Stimulated activated CD8-positive, alpha-beta memory T cell treated with anti-CD3 and anti-CD28 coated beads, Interleukin-12 subunit alpha, Interleukin-12 subunit beta, amount 100 ng/mL, for 24 hours (primary cell): ENCODE data around the gene AP4M1.
A peak's percentile ranks its signal among the peaks of the same experiment; 100 is the strongest.

ENCODE experiments used
- DNase-seq: peaks from one replicate; pipeline ENCODE4 v3.0.0-alpha.2; 2020; ENCODE audit errors: extremely low read depth

The AP4M1 gene

DNA sequence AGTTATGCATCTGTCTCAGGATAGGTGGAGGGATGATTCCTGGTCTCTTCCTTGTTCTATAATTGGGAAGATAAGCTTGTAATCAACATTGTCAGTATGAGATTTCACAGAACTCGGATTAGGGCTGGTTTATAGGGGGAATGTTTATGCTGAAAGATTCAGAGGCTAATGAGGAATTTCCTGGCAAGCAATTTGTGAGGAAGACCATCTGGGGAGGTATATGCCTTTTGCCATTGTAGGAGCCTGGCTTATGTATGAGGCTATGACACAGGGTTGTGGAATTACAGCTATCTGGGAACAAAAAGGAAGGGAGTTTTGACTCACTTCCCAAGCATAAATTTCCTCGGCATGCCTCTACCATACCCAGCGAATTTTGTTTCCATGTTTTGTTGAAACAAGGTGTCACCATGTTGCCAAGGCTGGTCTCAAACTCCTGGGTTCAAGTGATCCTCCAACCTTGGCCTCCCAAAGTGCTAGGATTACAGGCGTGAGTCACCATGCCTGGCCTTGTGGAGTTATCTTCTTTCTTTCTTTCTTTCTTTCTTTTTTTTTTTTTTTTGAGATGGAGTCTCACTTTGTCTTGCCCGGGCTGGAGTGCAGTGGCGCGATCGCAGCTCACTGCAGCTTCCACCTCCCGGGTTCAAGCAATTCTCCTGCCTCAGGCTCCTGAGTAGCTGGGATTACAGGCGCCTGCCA is 14.2 kb upstream of the AP4M1 start:
- DNase-seq, result no peak

DNA sequence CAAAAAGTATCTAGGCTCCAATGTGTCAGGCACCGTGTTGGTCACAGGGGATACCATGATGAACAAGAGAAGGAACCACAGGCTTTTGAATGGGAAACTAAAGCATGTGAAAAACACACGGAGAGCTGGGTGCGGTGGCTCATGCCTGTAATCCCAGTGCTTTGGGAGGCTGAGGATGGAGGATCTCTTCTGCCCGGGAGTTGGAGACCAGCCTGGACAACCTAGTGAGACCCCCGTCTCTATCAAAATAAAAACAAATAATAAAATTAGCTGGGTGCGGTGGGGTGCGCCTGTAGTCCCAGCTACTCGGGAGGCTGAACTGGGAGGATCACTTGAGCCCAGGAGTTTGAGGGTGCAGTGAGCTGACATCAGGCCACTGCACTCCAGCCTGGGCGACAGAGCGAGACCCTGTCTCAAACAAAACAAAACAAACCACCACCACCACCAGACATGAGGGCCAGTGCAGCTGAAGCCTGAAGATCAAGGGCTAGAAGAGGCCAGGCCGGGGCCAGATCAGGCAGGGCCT is 13.3 kb upstream of the AP4M1 start:
- DNase-seq, result no peak

GRCh38 chr7:100088621-100089457 is 12.6 kb upstream of the AP4M1 start, which contains the start of gene COPS6:
Gene COPS6, plus strand, starts transcription at chr7:100088969. Its CDS starts 22 bp downstream, at chr7:100088991.
- peak; percentile 63 for DNase-seq

- DNase-seq, result no peak
Measured at GRCh38 chr7:100089458-100090196, 11.8 kb upstream of the AP4M1 start.

DNA sequence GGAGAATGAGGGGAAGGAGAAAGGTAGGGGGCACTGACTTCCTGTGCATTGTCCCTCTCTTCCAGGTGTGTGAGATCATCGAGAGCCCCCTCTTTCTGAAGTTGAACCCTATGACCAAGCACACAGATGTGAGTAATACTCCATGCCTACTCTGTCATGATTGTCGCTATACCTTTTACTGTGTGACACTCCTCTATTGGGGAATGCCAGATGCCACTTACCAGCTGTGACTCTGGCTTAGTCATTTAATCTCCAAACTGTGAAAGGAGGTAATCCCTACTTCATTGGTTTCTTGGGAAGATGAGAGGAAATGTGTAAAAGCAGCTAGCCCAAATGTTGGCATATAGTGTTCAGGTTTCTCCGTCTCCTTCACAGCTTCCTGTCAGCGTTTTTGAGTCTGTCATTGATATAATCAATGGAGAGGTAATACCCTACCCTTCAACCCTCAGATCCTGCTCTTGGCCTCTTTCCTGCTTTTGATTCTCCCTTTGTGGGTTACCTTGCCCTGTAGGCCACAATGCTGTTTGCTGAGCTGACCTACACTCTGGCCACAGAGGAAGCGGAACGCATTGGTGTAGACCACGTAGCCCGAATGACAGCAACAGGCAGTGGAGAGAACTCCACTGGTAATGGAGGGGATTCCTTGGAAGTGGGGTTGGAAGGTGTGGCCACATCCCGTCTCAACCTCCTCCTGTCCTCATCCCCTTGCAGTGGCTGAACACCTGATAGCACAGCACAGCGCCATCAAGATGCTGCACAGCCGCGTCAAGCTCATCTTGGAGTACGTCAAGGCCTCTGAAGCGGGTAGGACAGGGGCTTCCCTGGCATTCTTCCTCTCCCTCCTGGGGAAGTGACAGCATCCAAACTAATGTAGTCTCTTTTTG is 10.7 kb upstream of the AP4M1 start:
- DNase-seq, result no peak

- no peak for DNase-seq
Measured at GRCh38 chr7:100091411-100092181, 9.8 kb upstream of the AP4M1 start.

GRCh38 chr7:100093054-100093453 is 8.4 kb upstream of the AP4M1 start:
- no peak for DNase-seq

- no peak for DNase-seq
Measured at GRCh38 chr7:100093498-100093897, 7.9 kb upstream of the AP4M1 start.

GRCh38 chr7:100093925-100094486 is 7.4 kb upstream of the AP4M1 start:
- no peak for DNase-seq

DNA sequence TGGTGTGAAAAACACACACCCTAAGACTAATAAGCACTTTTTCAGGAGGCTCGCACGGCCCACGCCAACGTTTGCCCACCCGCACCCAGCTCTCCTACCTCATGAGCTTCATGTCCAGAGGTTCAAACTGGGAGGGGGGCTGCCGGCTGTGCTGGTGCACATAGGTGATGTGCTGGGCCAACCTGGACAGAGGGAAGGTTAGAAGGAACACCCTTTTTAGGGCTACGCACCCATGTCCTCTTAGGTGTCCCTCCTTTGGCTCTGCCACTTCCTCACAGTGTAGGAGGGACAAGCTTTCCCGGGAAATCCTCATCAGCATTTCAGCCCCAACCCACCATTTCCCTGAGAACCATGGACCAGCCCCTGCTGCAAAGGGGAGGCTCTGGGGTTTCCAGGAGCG is 6.2 kb upstream of the AP4M1 start:
- no peak for DNase-seq

GRCh38 chr7:100095704-100096103 is 5.7 kb upstream of the AP4M1 start:
- no peak for DNase-seq

DNA sequence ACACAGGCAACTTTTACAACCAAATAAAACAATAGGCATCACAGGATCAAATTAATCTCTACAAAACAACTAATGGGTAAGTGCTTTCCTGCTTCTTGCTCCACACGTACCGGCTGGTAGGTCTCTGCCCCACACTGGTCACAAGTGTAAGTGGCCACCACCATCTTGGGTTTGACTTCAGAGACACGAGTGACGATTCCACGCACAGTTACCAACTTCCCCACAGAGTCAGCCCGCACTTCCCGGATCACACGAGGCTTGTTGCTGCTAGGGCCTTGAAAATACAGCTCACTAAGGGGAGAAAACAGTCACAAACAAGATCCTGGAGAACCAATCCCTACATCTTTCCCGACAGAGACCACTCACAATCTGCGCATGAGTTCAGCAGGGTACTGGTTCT is 2.5 kb upstream of the AP4M1 start:
- DNase-seq, result no peak

DNA sequence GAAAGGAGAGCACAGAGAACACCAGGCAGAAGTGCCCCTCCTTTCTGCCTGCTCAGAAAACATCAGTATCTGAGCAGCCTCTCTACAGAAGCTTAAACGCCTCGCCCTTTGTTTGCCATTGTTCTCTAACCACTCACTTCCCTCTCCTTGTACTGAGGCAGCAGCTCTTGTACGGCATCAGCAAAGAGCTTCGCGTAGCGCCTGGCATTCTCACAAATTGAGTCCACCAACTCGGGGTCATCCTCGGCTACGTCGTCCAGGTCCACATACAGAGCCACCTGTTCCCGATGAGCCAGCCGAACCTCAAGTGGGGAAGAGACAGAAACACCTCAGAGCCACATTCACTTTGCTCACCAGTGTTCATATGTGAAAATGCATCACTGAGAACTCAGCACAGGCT is 2.0 kb upstream of the AP4M1 start:
- no peak for DNase-seq

DNA sequence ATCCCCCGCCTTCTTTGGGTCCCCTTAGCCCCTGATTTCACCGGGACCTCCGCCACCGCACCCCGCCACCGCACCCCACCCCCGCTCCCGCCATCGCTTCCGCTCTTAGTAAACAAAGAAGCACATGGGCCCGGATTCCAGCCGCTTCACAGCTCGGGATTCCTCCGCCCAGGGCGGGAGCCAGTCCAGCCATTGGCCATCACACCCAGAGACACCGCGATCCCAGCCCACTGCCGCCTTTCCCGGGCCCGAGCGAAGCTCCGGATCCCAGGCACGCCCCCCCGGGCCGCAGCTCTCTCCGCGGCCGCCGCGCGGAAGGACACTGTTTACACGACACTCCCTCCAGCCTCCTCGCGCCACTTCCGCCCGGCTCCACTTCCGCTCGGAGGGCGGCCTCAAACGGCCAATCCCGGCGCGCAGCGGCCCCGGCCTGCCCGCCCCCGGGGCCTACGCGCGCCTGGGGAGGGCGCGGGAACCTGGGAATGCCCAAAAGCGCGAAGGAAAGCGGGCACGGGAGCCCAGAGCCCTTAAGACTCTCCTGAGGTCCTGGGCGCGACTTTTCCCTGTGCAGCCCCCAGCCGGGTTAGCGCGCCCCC is 925 bp upstream of the AP4M1 start:
- DNase-seq, result peak; percentile 65

DNA sequence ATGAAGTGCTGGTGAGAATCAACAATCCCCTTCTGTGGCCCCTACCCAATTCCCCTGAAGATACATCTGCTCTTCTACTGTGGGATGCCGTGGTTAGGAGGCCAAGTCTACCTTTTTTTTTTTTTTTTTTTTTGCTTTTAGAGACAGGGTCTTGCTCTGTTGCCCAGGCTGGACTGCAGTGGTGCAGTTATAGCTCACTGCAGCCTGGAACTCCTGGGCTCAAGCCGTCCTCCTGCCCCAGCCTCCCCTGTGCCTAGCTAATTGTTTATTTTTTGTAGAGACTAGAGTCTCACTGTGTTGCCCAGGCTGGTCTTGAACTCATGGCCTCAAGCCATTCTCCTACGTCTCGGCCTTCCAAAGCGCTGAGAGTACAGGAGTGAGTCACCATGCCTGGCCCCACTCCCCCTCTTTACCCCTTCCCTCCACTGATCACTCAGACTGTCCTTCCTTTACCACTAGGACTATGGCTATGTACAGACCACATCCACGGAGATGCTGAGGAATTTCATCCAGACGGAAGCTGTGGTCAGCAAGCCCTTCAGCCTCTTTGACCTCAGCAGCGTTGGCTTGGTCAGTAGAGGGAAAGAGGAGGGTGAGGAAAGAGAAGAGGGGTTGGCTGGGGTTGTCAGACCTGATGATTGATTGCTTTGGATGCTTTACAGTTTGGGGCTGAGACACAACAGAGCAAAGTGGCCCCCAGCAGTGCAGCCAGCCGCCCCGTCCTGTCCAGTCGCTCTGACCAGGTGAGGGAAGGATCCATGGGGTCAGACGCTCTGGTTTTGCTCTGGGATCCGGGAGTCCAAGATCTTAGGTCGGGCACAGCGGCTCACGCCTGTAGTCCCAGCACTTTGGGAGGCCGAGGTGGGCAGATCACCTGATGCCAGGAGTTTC is 1.8 kb downstream of the AP4M1 start:
- no peak for DNase-seq

DNA sequence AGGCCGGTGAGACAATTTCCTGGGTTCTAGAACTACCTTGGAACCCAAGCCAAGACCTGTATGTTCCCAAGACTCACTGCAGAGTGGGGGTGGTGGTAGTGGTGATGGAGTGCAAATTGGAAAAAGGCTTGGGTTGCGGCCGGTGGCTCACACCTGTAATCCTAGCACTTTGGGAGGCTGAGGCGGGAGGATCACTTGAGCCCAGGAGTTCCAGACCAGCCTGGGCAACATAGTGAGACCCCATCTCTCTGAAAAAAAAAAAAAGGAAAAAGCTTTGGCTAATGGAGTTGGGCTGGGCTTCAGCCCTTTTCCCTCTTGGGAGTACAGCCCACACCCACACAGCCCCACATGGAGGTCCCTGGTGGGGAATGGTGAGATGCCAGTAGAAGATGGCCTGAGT is 4.1 kb downstream of the AP4M1 start:
- DNase-seq, result no peak

DNA sequence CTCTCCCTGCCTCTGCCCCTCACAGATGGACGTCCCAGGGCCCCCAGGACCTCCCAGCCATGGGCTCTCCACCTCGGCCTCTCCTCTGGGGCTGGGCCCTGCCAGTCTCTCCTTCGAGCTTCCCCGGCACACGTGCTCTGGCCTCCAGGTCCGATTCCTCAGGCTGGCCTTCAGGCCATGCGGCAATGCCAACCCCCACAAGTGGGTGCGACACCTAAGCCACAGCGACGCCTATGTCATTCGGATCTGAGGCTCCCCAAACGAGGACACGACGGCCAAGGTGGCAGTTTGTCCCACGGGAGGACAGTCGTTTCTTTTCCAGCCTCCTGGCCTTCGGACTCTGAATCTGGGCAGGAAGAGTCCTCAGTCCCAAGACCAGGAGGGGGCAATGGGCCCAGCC is 5.2 kb downstream of the AP4M1 start:
- no peak for DNase-seq

- DNase-seq, result no peak
Measured at GRCh38 chr7:100107125-100107737, 5.8 kb downstream of the AP4M1 start.
